ENCODE measurements around the gene SHC2.

- no peak for TF ChIP-seq CTCF (conservative IDR thresholded peaks at IDR 0.05; ENCODE audit: low read depth, low read length)
- TF ChIP-seq EZH2 (IDR thresholded peaks at IDR 0.05; ENCODE audit: borderline replicate concordance, low read depth, low read length, poor library complexity, severe bottlenecking), result no peak
Observed at GRCh38 chr19:408441-408901, 52.4 kb downstream of the SHC2 start.
